Measurements from ENCODE around the gene JAG1. TPM values are rescaled to one million over a fixed set of nuclear protein-coding genes. Genes with fewer than 3 reads are reported as not detected.

JAG1 gene
- total and polyA plus RNA-seq, 2 donors (not counting 3 experiments of a cell fraction or from before 2014, with no cell fraction given): 19.7 to 37.0 TPM

DNA sequence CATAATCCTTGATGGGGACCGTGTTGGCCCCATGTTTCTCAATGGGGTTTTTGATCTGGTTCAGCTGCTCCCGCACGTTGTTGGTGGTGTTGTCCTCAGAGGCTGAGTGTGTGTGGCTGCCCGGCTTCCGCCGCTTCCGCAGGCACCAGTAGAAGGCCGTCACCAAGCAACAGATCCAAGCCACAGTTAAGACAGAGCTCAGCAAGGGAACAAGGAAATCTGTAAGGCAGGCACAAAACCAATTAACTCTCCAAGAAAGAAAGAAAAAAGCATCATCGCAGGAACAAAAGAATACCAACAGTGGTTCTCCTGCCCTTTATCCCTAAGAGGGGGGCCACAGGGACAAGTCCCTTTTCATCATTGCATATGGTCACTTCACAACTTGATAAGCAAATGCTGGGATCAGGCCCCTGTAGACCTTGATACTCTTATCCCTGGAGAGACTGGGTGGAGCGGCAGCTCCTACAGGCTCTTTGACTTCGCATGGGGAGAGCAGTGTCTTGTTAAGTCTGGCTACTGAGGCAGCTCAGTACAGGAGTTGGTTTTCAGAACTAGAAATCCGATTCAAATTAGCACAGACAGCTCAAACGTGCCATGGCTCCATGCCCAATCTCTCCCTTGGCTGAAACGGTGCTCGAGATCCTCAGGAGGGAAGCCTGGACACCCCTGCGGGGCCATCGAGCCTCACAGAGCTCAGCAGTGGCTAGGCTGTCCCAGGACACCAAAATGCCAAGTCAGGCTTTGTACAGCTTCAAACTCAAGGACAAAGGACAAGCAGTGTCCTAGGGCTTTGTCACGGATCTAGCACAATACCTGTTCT is 33.9 kb downstream of the JAG1 start:
- CTCF ChIA-PET: interaction anchor here (1.1 to 2.7 kb wide), 4 partner anchors 8 to 904 kb away, joined by 4 to 10 read pairs (median 5); no protein-coding TSS in a partner anchor
- no TSS peak for BruUV-seq (replicated peaks)
- Histone ChIP-seq H3K36me3 (ENCODE audit: control insufficient read depth in 2 of 2, extremely low read depth in 1 of 2, insufficient read depth in 2 of 2, low read length in 2 of 2) (peaks cover 6 to 45% of the 10 kb centered on the region in 2 experiments), H3K9me1 (replicated peaks; ENCODE audit: control insufficient read depth, extremely low read depth, insufficient read depth, low read length) (no peaks in the 10 kb centered on the region), H3K4me3 (replicated peaks in 1 of 3; ENCODE audit: insufficient read depth in 1 of 3, low read depth in 1 of 3, low read length in 3 of 3) (no peak overlapping the region), H2AFZ (ENCODE audit: low read depth, low read length) (no peak overlapping the region), H4K20me1 (replicated peaks; ENCODE audit: control insufficient read depth, extremely low read depth, insufficient read depth, low read length) (no peaks in the 10 kb centered on the region), H3K4me2 (ENCODE audit: insufficient read depth, low read length) (no peak overlapping the region), H3K27ac (ENCODE audit: insufficient read depth, low read depth, low read length) (no peak overlapping the region), H3K79me2 (ENCODE audit: control insufficient read depth, insufficient read depth, low read length) (no peaks in the 10 kb centered on the region), H3K27me3 (ENCODE audit: control insufficient read depth in 2 of 2, insufficient read depth in 2 of 2, low read length in 2 of 2) (no peaks in the 10 kb centered on the region), H3K9ac (replicated peaks; ENCODE audit: extremely low read depth, insufficient read depth, low read length) (no peak overlapping the region), H3K9me3 (replicated peaks; ENCODE audit: control insufficient read depth, insufficient read depth, low read length) (no peaks in the 10 kb centered on the region), H3K4me1 (ENCODE audit: control insufficient read depth, extremely low read depth, insufficient read depth, low read length) (peaks cover 33% of the 10 kb centered on the region)
- POLR2A ChIA-PET: no interaction called here
- dilution Hi-C loops (cut with MboI; ENCODE audit: extremely low pct_ligation_motif_present, low sequenced_read_pairs): no loop called here
- no peak for FAIRE-seq
- intact Hi-C loops (cut with micrococcal nuclease): no loop called here
- no peak for DNase-seq (ENCODE audit: low read depth, low spot score)
- TF ChIP-seq POLR2A (IDR thresholded peaks at IDR 0.05; ENCODE audit: low read depth, low read length): no peak
- TF ChIP-seq POLR2AphosphoS5 (IDR thresholded peaks at IDR 0.05; ENCODE audit: insufficient read depth, low read depth, low read length): no peak
- no peak for TF ChIP-seq GATA2 (IDR thresholded peaks at IDR 0.05; ENCODE audit: insufficient read depth, insufficient read length, low read depth, low read length)
- no peak for TF ChIP-seq FOS (IDR thresholded peaks at IDR 0.05; ENCODE audit: borderline replicate concordance, insufficient read depth, low read length)
- TF ChIP-seq EZH2 (IDR thresholded peaks at IDR 0.05; ENCODE audit: borderline replicate concordance, low read depth, low read length, severe bottlenecking): no peak
- TF ChIP-seq, protein P1, sequence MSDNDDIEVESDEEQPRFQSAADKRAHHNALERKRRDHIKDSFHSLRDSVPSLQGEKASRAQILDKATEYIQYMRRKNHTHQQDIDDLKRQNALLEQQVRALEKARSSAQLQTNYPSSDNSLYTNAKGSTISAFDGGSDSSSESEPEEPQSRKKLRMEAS (IDR thresholded peaks at IDR 0.05; ENCODE audit: insufficient read depth, insufficient read length): no peak
- TF ChIP-seq, protein P2, sequence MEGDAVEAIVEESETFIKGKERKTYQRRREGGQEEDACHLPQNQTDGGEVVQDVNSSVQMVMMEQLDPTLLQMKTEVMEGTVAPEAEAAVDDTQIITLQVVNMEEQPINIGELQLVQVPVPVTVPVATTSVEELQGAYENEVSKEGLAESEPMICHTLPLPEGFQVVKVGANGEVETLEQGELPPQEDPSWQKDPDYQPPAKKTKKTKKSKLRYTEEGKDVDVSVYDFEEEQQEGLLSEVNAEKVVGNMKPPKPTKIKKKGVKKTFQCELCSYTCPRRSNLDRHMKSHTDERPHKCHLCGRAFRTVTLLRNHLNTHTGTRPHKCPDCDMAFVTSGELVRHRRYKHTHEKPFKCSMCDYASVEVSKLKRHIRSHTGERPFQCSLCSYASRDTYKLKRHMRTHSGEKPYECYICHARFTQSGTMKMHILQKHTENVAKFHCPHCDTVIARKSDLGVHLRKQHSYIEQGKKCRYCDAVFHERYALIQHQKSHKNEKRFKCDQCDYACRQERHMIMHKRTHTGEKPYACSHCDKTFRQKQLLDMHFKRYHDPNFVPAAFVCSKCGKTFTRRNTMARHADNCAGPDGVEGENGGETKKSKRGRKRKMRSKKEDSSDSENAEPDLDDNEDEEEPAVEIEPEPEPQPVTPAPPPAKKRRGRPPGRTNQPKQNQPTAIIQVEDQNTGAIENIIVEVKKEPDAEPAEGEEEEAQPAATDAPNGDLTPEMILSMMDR (IDR thresholded peaks at IDR 0.05; ENCODE audit: extremely low read depth in 1 of 2, insufficient read depth in 1 of 2, low read depth in 1 of 2, low read length in 2 of 2): no peak
- TF ChIP-seq MYC (IDR thresholded peaks at IDR 0.05; ENCODE audit: low read depth, low read length): no peak
- TF ChIP-seq JUN (IDR thresholded peaks at IDR 0.05; ENCODE audit: borderline replicate concordance, insufficient read depth, insufficient read length, low read depth): no peak

Measured in endothelial cell of umbilical vein (primary cell).